HL-60/S4 treated with phorbol 12-myristate 13-acetate at 8.2 ng/mL for 4 days and 3 days (cell line): ENCODE results near the gene SESN1.

Experiments
- in situ Hi-C: fragments of 300-500 bp; cut with MboI; formaldehyde crosslinking; loops from 2 replicates; pipeline ENCODE4 v1.15.0; 2022; ENCODE audit warnings: low sequenced_read_pairs

SESN1 gene

GRCh38 chr6:109062216-109062615 lies 32.4 kb downstream of the SESN1 start:
- in situ Hi-C loops = loop anchor here (10.0 kb wide), 1 partner anchor 517 kb away; no protein-coding TSS in a partner anchor

GRCh38 chr6:109060571-109060970 lies 34.1 kb downstream of the SESN1 start:
- in situ Hi-C loops = loop anchor here (10.0 kb wide), 1 partner anchor 516 kb away; no protein-coding TSS in a partner anchor

GRCh38 chr6:109059571-109060021 lies 35.0 kb downstream of the SESN1 start:
- in situ Hi-C loops = loop anchor here (10.0 kb wide), 1 partner anchor 515 kb away; no protein-coding TSS in a partner anchor

- in situ Hi-C loops = no loop called here
These were observed 35.5 kb downstream of the SESN1 start for GRCh38 chr6:109059153-109059552.

DNA sequence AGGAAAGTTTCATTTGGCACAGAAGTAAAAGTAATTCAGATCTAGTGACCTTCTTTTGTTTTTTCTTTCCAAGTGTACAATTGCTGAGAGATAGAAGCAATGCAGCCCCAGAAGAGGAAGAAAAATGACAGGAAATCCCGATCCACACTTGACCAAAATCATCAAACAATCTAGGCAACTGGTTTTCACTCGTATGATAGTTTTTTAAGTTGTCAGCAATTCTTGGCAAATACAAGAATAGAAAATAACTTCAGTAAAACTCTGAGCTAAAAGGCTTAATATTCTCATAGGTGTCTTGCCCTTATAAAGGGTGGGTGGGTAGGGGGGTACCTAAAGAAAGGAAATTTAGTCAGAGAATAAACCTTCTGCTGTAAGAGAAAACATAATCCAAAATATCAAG lies 36.0 kb downstream of the SESN1 start:
- in situ Hi-C loops = no loop called here

DNA sequence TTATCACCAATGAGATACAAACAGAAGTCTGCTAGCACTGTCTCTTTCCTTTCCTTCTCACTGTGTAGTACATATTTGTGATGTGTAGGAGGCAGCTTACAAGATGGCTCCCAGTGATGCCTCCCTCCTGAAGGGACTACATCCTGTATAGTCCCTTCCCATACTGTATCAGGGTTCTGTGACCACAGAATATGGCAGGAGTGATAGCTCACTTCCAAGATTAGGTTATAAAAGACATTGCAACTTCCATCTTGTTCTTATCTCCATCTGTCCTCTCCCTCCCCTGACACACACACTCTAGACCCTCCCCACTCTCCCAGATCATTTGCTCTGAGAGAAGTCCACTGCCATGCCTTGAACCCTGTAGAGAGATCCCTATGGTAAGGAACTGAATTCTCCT lies 38.0 kb downstream of the SESN1 start:
- in situ Hi-C loops = no loop called here

- in situ Hi-C loops = no loop called here
These were observed 38.8 kb downstream of the SESN1 start for GRCh38 chr6:109055771-109056235.

DNA sequence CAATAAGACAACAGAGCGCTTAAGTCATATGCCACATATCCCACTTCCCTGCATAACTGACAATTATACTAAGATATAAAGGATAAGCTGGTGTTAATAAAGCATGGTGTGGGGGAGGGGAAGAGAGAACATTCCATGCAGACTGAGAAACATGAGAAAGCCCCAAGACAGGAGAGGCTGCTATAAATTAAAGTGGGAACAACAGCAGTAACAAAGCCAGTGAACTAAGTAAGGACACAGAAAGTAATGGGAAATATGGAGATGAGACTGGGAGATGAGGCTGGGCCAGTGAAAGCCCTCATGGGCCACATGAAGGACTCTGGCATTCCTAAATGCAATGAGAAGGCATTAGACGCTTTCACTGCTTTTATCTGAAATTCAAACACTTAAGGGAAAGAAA lies 41.3 kb downstream of the SESN1 start:
- in situ Hi-C loops = no loop called here

DNA sequence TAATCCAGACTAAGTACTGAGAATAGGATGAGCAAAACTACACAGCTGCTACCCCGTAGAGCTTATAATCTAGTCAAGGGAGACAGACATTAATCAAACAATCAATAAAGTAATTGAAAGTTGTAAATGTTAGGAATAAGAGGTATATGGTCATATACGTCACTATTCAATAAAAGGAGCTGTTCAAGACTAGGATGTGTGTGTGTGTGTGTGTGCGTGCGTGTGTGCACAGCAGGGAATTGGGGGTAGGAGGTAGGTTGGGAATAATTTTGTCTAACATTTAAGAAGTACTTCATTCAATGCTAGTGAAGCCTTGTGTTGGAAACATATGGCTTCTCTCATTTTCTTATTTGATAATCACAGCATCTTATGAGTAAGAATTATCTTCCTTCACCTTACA lies 41.8 kb downstream of the SESN1 start:
- in situ Hi-C loops = no loop called here

GRCh38 chr6:109052018-109052651 lies 42.5 kb downstream of the SESN1 start:
- in situ Hi-C loops = no loop called here

GRCh38 chr6:109051301-109052017 lies 43.2 kb downstream of the SESN1 start:
- in situ Hi-C loops = no loop called here

DNA sequence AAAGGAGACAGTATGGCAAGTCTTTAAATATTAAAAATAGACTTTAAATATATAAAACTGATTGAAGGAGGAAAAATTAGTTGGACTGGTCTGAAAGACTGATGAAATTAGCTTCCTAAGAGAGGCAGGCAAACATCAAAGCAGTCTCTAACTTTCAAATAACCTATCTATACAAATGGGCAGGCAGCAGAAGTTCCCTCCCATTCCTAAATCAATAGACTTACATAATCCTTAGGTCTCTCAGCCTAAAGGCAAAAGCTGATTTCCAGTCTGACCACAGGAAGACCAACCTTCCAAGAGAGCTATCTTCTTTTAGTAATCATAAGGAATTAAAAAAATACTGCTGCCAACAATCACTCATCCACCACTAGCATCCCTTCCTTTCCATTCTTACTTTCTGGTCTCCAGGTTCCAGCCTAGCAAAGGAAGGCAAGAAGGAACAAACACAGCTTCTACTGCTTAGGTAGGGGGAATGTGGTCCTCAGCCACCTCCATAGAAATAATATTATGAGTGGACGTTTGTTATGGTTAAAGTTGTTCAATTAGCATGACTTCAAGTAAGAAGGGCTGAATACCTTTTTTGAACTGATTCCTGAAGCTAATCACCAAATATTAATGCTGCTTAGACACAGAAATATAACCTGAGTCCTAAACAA lies 44.1 kb downstream of the SESN1 start:
- in situ Hi-C loops = no loop called here

GRCh38 chr6:109050012-109050411 lies 44.6 kb downstream of the SESN1 start:
- in situ Hi-C loops = no loop called here

DNA sequence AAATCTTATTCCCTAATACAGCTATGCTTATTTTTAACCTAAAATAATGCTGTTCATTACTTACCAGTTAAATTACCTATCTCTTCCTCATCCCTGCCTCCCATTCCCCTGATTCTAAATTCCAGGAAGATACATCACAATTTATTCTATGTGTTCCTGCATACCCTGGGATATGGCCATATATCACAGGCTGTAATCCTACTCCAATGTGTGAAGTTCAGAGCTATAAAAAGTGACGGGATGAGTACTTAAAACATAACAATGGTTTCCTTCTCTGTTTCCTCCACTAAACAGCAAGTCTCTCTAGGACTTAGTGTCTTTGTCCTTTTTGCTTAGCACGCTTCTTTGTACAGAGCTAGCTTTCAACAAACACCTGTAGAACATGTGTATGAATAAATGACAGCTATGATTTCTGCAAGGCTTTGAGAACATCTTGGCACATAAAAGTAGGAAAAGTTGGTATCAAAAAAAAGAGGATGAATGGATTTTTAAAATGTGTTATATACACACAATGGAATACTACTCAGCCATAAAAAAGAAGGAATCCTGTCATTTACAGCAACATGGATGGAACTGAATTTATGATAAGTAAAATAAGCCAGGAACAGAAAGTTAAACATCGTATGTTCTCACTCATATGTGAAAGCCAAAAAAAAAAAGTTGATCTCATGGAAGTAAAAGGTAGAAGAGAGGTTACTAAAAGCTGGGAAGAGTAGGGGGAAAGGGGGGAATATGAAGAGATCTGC lies 45.8 kb downstream of the SESN1 start:
- in situ Hi-C loops = no loop called here

GRCh38 chr6:109048176-109048575 lies 46.5 kb downstream of the SESN1 start:
- in situ Hi-C loops = no loop called here

GRCh38 chr6:109045493-109045892 lies 49.2 kb downstream of the SESN1 start:
- in situ Hi-C loops = no loop called here

GRCh38 chr6:109039795-109040194 lies 54.9 kb downstream of the SESN1 start:
- in situ Hi-C loops = no loop called here

DNA sequence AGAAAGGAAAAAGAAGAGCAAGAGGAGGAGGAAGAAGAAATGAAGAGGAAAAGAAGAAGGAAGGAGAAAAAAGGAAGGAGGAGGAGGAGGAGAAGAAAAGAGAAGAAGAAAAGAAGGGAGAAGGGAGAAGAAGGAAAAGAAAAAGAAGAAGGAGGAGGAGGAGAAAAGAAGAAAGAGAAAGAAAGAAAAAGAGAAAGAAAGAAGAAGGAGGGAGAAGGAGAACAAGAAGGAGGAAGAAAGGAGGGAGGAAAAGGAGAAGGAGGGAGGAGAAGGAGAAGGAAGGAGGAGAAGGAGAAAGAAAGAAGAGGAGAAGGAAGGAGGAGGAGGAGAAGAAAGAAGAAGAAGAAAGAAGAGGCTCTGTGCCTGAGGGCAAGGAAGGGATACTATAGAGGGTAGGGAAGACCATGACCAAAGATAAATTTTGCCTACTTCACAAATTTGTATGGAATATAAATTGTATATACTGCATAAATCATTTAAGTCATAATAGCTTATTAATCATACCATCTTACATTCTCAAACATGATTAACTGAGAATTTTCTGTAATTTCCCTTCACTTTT lies 55.7 kb downstream of the SESN1 start:
- in situ Hi-C loops = no loop called here

DNA sequence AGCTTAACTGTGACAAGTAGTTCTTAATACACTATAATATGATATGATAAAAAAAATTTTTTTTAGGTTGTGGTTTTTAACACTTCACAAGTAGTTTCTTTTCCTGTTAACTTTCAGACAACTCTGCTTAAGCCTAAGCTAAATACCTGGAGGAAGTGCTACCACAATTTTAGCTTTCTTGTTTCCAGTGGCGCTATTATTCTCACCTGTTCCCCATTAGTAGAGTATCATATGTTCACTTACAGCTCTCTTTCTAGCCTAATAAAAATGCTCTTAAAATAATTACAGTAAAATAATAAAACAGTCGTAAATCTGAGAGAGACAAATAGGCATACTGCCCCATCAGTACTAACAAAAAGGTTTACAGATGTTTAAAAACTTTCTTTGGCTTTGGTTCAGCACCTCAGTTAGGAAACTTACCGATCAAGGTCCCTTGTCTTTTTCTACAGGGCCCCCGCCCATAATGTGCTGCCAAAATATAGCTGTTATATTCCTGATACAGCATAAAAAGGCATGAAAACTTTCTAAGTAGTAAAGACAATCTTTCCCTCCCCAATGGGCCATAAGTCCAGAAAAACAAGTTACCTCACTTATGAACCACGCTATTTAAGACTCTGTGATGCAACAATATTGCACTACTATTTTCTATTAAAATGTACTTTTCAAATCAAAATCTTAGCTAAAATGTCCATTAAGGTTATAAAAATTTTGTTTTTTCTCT lies 57.9 kb downstream of the SESN1 start:
- in situ Hi-C loops = no loop called here

DNA sequence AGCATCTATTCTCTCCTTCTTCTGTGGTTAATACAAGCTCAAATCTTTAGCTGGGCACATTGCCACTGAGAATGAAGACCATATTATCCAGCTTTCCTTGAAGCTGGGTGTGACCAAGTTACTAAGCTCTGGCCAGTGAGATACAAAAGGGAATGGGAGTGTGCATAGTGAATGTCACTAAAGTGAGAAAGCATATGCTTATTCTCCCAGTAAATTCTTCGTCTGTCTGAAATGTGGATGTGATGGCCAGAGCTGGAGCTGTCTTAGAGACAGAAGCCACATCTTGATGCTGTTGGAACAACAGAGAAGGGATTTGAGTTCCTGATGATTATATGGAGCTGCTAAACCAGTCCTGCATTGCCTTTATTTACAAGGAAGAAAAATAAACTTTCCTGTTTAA lies 60.1 kb downstream of the SESN1 start:
- in situ Hi-C loops = no loop called here
